B cell (primary cell): Measurements from ENCODE around the gene LASP1.

Experiments
- CTCF ChIP-seq: fragments of 200-600 bp; IDR thresholded peaks from one replicate; pipeline ENCODE4 v1.8.0; 2022; ENCODE audit warnings: antibody characterized with exemption, mild to moderate bottlenecking
- EZH2 ChIP-seq: IDR thresholded peaks from 2 replicates; pipeline ENCODE4 v1.6.1; 2012; ENCODE audit warnings: borderline replicate concordance, low read depth, mild to moderate bottlenecking, moderate library complexity, low read length; ENCODE audit not compliant: insufficient read depth, poor library complexity, severe bottlenecking

- TF ChIP-seq EZH2: no peak
- no peak for TF ChIP-seq CTCF
Measured at GRCh38 chr17:38874505-38875400, 4.9 kb downstream of the LASP1 start.
